NK-92 (cell line): ENCODE measurements around the gene ASB18.

Experiments used
- DNase-seq: peaks from one replicate; lab custom pipeline; 2025; ENCODE audit not compliant: unreplicated experiment; lab: John Stamatoyannopoulos, UW

ASB18 gene

GRCh38 chr2:236209535-236209934, 54.7 kb downstream of the ASB18 start:
- no peak for DNase-seq

DNA sequence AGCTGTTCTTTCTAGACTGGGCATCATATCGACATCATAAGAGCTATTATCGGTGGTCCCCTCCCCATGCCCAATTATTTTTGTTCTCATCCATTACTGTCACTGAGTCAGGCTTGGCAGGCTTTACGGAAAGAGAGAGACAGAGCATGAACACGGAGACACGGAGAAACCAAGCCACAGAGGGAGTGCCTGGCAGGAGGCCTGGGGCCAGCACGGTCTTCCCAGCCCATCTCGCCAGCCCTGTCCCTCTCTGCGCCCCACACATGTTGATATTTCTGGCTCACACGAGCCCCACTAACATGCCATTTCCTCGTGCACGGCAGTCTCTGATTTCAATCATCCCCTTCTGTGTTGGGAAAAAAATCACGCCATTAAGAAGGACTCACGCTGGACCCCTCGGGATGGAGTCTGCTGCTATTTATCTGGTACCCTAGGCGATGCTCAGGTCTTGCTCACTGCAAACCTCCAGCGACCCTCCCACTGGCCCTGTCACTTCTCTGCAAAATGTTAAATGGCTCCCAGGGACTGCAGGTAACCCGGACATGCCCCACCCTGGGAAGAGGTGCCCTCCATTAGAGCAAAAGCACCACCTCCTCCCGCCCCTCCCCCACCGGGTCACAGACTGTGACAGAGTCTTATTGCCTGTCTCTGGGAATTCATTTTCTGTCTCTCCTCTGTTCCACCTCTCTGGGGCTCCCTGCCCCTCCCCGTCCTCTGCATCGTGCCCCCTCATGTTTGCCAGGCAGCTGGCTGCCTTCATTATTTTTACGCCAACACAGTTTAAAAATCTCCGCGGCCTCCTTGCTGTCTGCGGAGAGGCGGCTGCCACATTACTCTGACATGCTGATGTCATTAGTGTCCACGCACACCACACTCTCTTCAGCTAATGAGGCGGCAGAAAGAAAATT, 55.9 kb downstream of the ASB18 start:
- DNase-seq, result no peak

GRCh38 chr2:236207472-236207871, 56.7 kb downstream of the ASB18 start:
- no peak for DNase-seq

GRCh38 chr2:236205867-236206645, 58.1 kb downstream of the ASB18 start:
- DNase-seq, result no peak

GRCh38 chr2:236204953-236205352, 59.3 kb downstream of the ASB18 start:
- no peak for DNase-seq

GRCh38 chr2:236200378-236200777, 63.8 kb downstream of the ASB18 start:
- DNase-seq, result no peak

DNA sequence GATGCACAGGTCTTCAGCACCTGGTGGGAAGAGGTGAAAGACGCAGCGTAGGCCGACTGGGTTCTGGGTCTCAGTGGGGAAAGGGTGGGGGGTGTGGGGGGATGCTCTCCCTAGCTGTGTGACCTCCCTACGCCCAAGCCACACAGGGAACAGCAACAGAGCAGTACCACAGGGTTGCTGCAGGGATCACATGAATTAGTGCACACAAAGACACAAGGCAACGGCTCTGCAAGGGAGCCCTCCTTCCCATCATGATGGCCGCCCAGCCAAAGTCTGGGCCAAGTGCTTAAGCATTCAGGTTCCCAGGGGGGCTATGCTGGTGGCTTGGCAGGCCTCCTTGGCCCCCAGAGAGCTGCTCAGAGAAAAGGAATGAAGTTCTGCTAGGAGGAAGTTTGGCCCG, 67.8 kb downstream of the ASB18 start:
- no peak for DNase-seq

DNA sequence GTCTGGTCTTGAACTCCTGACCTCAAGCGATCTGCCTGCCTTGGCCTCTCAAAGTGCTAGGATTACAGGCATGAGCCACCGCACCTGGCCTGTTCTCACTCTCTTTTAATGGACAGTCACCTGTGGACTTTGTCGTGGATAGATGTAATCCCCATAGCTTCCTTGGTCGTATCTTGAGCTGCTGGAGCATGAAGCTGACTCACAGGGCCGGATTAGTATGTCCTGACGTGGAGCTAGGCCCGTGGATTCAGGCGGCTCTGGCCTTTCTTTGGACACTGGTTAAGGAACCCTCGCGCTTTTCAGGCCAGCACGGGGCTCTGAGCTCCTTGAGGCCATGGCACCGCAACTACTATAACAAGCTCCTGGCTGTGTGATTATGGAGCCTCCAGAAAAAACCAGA, 68.5 kb downstream of the ASB18 start:
- no peak for DNase-seq

DNA sequence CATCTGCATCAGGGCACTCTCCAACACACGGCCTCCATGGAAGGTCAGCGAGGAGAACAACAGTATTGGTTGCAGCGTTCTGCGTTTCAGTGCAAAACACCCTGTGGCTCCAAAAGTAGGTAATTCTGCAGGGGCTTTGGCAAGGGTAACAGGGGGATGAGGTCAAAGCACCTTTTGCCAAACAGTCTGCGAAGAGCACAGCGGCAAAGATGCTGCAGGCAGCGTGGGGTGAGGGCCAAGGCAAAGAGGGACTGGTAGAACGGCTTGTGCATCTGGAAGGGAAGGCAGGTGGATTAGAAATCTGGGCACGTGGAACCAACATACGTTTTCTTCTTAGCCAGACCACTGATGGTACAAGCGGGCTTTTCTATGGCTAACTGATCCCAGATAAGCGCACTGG, 69.4 kb downstream of the ASB18 start:
- DNase-seq, result no peak

DNA sequence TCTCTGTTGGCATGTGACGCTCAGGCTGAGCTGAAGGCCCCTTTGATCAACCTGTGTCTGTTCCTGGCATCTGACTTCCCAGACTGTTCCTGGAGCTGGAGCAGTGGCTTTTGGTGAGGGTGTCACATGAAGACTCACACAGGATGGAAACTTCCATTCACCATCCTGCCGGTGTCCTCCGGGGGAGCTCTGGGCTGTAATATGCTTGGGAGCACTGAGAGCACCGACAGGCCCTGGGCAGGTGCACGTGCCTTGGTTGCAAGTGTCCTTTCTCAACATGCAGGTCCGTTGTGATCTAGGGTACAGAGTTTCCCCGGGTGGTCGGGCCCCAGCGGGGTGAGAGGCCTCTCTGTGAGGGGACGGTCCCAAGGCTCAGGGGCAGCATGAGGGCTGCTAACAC, 71.2 kb downstream of the ASB18 start:
- no peak for DNase-seq

DNA sequence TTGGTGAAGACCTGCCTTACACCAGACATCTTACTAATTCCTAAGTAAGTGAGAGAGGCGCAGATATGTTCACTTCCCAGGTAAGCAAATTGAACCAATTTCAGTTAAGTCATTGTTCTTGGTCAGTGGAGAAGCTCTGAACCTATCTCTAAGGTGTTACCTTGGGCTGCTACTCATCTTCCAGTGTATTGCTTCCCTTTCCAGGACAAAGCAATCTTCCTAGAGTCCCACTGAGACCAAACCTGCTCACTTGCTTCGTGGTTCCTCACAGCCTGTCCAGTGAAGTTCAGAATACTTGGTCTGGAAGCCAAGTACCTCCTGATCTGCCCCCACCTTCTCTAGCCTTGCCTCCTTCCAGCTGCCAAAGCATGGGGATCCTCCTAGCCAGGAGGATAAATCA, 73.5 kb downstream of the ASB18 start:
- DNase-seq, result no peak

DNA sequence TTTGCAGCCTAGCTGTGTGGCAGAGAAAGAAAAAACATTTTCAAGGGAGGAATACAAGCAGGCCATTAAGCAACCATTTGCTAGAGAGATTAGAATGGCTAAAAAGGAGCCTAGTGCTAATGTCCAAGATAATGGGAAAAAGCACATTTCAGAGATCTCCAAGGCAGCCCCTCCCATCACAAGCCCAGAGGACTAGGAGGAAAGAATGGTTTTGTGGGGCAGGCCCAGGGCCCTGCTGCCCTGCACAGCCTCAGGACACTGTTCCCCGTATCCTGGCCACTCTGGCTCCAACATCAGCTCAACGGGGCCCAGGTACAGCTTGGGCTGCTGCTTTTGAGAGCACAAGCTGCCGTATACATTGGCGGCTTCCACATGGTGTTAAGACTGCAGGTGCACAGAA, 79.5 kb downstream of the ASB18 start:
- DNase-seq, result no peak

GRCh38 chr2:236180831-236181453, 83.3 kb downstream of the ASB18 start:
- DNase-seq, result no peak

GRCh38 chr2:236180076-236180816, 84.0 kb downstream of the ASB18 start:
- DNase-seq, result no peak

DNA sequence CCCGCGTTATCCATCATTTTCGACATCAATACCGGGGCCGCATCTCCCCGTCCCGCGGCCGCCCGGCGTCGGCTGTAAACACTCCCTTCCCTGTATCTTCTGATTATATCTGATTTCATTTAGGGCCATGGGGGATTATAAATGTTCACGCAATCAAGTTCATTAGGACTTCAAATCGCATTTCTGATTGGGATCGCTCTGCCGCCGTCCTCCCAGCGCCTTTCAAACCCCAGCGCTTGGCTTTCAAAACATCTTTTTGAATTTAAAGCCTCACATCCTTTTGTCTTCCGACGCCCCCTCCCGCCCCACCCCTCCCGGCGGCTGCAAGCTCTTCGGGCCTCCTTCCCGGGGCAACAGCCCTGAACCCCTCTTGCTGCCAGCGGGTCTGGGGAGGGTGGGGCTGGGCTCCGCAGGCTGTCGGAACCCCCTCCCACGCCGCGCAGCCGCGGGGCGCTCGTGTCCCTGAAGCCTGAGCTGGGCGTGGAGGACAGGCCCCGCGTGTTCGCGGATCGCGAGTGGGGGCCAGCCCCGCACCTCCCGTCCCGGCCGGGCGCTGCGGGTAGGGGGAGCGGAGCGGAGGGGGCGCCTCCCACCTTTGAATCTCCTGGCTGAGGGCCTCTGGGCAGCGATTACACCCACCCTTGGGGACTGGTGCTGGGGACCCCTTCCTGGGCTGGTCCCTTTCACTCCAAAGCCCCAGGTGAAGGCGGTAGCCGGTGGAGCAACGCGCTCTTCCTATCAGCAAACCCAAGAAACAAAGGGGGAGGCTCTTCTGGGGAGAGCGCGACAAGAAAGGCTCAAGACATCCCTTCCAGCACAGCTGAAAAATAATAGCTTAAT, 84.8 kb downstream of the ASB18 start:
- DNase-seq, result no peak

DNA sequence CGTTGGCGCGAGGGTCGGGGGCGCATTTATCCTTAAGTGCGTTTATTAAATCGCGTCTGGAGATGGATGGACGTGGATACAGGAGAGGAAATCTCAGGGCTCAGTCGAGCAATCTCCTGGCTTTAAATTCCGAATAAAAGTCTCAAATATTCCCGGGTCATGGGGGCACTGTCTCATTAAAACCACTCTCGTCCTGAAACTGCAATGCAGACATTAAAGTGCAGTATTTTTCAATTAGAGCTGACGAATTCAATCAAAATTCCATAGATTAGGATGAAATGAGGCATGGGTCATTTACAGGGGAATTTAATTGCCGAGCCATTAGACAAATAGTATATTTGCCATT, 85.3 kb downstream of the ASB18 start:
- no peak for DNase-seq

DNA sequence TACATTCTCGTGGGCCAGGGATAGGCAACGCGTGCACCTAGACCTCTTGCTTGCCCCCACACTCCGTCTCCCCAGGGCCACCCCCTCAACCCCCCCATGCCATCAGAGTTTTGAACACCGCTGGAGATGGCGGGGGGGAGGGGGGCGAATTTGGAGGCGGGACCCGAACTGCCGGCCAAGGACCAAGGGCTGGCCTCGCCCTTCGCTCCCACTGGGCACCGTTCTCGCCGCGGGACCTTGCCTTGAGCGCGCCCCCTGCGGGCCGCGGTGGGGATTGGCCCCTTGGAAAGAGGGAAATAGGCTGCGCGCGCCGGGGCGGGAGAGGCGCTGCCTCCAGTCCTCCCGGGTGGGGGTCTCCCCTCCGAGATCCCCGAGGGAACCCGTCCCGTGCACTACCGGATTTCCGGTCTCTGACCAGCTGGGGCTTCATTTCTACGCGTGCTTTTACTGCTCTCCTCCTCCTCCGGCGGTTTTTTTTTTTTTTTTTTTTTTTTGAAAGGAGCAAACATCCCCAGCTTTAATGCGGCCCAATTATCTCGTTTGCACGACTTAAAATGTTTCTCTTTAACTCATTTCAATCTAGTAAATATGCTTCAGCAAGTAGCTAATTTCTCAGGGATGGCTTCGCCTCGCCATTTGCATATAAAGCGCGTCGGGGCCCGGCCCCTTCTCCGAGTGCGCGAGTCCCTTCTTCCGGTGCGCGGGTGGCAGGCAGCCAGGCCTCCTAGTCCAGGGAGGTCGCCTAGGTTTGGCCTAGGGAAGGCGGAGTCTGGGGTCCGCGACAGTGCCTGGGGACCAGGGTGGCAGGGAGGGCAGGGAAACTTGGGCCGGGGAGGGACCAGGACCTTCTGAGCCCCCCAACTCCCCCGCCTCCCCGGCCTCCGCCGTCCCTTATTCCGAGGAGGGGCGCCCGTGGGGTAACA, 86.0 kb downstream of the ASB18 start:
- no peak for DNase-seq

DNA sequence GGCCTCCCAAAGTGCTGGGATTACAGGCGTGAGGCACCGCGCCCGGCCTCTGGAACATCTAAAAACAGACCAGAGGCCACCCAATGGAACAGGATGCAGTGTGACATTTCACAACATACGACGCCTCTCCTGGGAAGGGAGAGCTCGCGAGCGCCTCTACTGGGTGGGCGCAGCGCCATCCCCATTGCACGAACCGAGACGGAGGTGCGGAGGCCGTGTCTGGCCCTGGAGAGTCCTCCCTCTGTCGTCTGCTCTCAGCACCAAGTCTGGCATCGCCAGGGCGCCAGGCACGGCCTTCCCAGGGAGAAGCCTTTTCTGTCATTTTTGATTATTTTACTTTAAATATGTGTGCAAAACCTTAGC, 86.6 kb downstream of the ASB18 start:
- DNase-seq, result no peak

- no peak for DNase-seq
These were observed 87.3 kb downstream of the ASB18 start for GRCh38 chr2:236176951-236177350.
